Sciatic nerve (tissue), 2 donors: ENCODE data around the gene MTRF1L. TPM values are rescaled to one million over a fixed set of nuclear protein-coding genes. Genes with fewer than 3 reads are reported as not detected.

ENCODE experiments used
- ATAC-seq: fragments of 200-7000 bp; cut with Tn5 transposase; one replicate; pipeline ENCODE4 v1.9.1; 2020; ENCODE audit warnings: mild to moderate bottlenecking, moderate library complexity
- DNase-seq: peaks from one replicate; pipeline ENCODE4 v3.0.0-alpha.2; 2020; ENCODE audit warnings: low spot score
- intact Hi-C: fragments of 100-400 bp; cut with DNase I; formaldehyde crosslinking; loops from one replicate; pipeline ENCODE4 v1.14.2; 2022
- total RNA-seq: library from RNA; stranded (reverse); fragmentation: NEBNext Ultra II Directional; extraction: Animal tissue kit (Norgen Biotek cat#: 25700); gene quantifications from one replicate; pipeline ENCODE4 v1.2.1, GENCODE V29; 2021
- donor health status: DM: no; HTN: no; CAD: no.
- donor health status: DM: no; HTN: no; CAD: no.

Gene MTRF1L
- total RNA-seq, 1 donor from 2014 or later: 17.8 TPM

DNA sequence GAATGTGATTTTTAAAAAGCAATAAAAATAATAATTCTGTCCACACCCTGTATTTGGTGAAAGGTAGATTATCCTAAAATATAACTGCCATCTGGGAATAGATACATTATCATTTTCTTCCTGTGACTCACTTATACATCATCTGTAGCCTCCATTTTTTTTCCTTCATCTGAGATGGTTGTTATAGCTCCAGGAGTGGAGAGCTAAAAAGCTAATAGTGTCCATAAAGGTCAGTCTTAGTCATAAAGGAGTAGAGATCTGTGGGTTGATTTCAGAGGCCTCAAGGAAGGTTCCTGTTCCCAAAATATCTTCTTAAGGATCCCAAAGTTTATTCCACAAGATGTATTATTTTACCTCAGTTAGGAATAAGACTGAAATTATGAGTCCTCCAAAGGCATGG, 60.8 kb downstream of the MTRF1L start:
- no peak for DNase-seq
- no peak for ATAC-seq
- intact Hi-C loops: no loop called here

Other genes starting within 250 kb of the MTRF1L start
- gene FBXO5, start 19.7 kb downstream of the MTRF1L start, total RNA-seq: 5.1 TPM
- 0.31 TPM for gene RGS17, start 128.6 kb upstream of the MTRF1L start, total RNA-seq